ENCODE results near the gene NAPA. TPM values are rescaled to one million over a fixed set of nuclear protein-coding genes. Genes with fewer than 3 reads are reported as not detected.

The NAPA gene
- total RNA-seq, 1 experiment from 2014 or later, result 61.3 TPM

DNA sequence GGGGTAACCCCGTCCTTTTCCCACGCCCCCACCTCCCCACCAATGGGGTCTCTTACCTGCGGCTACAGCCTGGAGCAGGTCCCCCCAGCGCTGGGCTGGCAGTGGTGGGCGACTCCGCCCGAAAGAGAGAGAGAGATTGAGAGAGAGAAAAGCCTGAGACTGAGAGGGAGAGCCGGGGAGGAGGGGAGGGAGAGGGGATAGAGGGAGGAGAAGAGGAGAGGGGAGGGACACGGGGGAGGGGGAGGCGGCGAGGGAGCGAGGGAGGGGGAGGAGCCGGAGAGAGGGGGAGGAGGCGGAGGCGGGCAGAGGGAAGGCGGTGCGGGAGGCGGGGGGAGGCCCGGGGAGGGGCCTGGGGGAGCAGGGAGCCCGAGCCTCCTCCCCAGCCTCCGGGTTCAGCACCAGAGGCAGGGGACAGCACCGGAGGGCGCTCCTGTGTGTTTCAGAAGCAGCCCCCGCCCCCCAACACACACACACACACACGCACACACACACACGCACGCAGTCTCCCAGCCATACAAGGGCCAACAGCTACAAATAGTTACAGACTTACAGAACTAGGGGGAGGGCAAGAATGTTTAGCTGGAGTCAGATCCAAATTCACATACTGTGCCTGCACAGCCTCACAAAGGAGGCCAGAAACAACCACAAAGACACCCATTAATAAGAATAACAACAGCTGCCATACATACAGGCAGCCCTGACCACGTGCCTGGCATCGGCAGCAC lies 43.0 kb downstream of the NAPA start, which contains the start of gene SLC8A2:
Gene SLC8A2, minus strand, starts transcription at position 161 of the 725 bp plus-strand sequence. CDS start 5,490 bp downstream, outside the sequence.
- CTCF ChIA-PET, result interaction anchor here (0.7 to 3.2 kb wide), 6 partner anchors 12 to 241 kb away, joined by 3 to 16 read pairs (median 6); partner anchors contain the start of genes EHD2 and KPTN
- H3K9me3 Mint-ChIP-seq, result no peaks in the 10 kb centered on the region
- POLR2A ChIA-PET, result interaction anchor here (0.6 to 1.6 kb wide), 3 partner anchors 25 to 155 kb away, joined by 3 to 5 read pairs (median 4); no protein-coding TSS in a partner anchor
- H3K4me3 Mint-ChIP-seq, result peak within 1 kb of the TSS; percentile 84
- peaks cover 18% of the 10 kb centered on the region for H3K27me3 Mint-ChIP-seq (ENCODE audit: low read depth)
- H3K4me1 Mint-ChIP-seq, result peaks cover 34% of the 10 kb centered on the region
- peak within 1 kb of the TSS; percentile 16; the same call in 1 of the 2 replicates for H3K27ac Mint-ChIP-seq
- no peaks in the 10 kb centered on the region for H3K36me3 Mint-ChIP-seq
- DNase-seq (ENCODE audit: low spot score) (peak; percentile 91), ATAC-seq (peak; percentile 65)
- TF ChIP-seq NFATC4 (CRISPR knock-in tag; IDR thresholded peaks at IDR 0.05) (peak; percentile 64; the same call in 1 of the 2 replicates), OVOL2 (CRISPR knock-in tag; IDR thresholded peaks at IDR 0.05; ENCODE audit: borderline replicate concordance) (no peak), PRRX2 (CRISPR knock-in tag; IDR thresholded peaks at IDR 0.05) (0 out of 2 replicates have a peak, but pooled peaks have one; percentile 16), ZNF416 (CRISPR knock-in tag; IDR thresholded peaks at IDR 0.05) (no peak), FOXK1 (CRISPR knock-in tag; IDR thresholded peaks at IDR 0.05) (peak; percentile 79), SP1 (CRISPR knock-in tag; conservative IDR thresholded peaks at IDR 0.05) (peak; percentile 85), TP53 (CRISPR knock-in tag; IDR thresholded peaks at IDR 0.05) (0 out of 2 replicates have a peak, but pooled peaks have one; percentile 67), TEAD1 (CRISPR knock-in tag; IDR thresholded peaks at IDR 0.05) (peak; percentile 93), SMAD4 (CRISPR knock-in tag; IDR thresholded peaks at IDR 0.05) (0 out of 2 replicates have a peak, but pooled peaks have one; percentile 16), NR2C2 (CRISPR knock-in tag; IDR thresholded peaks at IDR 0.05) (no peak), TEAD4 (CRISPR knock-in tag; IDR thresholded peaks at IDR 0.05) (peak; percentile 72), ZNF219 (CRISPR knock-in tag; IDR thresholded peaks at IDR 0.05; ENCODE audit: borderline replicate concordance) (peak; percentile 43; the same call in 1 of the 2 replicates), CBFB (CRISPR knock-in tag; IDR thresholded peaks at IDR 0.05; ENCODE audit: low read depth) (peak; percentile 52; the same call in 1 of the 2 replicates), FOXP1 (CRISPR knock-in tag; IDR thresholded peaks at IDR 0.05; ENCODE audit: borderline replicate concordance) (peak; percentile 91; the same call in 1 of the 2 replicates)
- TF ChIP-seq, protein P1, sequence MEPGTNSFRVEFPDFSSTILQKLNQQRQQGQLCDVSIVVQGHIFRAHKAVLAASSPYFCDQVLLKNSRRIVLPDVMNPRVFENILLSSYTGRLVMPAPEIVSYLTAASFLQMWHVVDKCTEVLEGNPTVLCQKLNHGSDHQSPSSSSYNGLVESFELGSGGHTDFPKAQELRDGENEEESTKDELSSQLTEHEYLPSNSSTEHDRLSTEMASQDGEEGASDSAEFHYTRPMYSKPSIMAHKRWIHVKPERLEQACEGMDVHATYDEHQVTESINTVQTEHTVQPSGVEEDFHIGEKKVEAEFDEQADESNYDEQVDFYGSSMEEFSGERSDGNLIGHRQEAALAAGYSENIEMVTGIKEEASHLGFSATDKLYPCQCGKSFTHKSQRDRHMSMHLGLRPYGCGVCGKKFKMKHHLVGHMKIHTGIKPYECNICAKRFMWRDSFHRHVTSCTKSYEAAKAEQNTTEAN (CRISPR knock-in tag; IDR thresholded peaks at IDR 0.05), result peak; percentile 83; the same call in 1 of the 2 replicates
- TF ChIP-seq, protein P2, sequence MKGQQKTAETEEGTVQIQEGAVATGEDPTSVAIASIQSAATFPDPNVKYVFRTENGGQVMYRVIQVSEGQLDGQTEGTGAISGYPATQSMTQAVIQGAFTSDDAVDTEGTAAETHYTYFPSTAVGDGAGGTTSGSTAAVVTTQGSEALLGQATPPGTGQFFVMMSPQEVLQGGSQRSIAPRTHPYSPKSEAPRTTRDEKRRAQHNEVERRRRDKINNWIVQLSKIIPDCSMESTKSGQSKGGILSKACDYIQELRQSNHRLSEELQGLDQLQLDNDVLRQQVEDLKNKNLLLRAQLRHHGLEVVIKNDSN (CRISPR knock-in tag; IDR thresholded peaks at IDR 0.05), result peak; percentile 68; the same call in 1 of the 2 replicates
- TF ChIP-seq, protein P3, sequence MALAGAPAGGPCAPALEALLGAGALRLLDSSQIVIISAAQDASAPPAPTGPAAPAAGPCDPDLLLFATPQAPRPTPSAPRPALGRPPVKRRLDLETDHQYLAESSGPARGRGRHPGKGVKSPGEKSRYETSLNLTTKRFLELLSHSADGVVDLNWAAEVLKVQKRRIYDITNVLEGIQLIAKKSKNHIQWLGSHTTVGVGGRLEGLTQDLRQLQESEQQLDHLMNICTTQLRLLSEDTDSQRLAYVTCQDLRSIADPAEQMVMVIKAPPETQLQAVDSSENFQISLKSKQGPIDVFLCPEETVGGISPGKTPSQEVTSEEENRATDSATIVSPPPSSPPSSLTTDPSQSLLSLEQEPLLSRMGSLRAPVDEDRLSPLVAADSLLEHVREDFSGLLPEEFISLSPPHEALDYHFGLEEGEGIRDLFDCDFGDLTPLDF (CRISPR knock-in tag; IDR thresholded peaks at IDR 0.05), result no peak
- TF ChIP-seq, protein P4, sequence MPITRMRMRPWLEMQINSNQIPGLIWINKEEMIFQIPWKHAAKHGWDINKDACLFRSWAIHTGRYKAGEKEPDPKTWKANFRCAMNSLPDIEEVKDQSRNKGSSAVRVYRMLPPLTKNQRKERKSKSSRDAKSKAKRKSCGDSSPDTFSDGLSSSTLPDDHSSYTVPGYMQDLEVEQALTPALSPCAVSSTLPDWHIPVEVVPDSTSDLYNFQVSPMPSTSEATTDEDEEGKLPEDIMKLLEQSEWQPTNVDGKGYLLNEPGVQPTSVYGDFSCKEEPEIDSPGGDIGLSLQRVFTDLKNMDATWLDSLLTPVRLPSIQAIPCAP (CRISPR knock-in tag; IDR thresholded peaks at IDR 0.05), result 0 out of 2 replicates have a peak, but pooled peaks have one; percentile 48
- TF ChIP-seq, protein P5, sequence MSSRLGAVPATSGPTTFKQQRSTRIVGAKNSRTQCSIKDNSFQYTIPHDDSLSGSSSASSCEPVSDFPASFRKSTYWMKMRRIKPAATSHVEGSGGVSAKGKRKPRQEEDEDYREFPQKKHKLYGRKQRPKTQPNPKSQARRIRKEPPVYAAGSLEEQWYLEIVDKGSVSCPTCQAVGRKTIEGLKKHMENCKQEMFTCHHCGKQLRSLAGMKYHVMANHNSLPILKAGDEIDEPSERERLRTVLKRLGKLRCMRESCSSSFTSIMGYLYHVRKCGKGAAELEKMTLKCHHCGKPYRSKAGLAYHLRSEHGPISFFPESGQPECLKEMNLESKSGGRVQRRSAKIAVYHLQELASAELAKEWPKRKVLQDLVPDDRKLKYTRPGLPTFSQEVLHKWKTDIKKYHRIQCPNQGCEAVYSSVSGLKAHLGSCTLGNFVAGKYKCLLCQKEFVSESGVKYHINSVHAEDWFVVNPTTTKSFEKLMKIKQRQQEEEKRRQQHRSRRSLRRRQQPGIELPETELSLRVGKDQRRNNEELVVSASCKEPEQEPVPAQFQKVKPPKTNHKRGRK (CRISPR knock-in tag; IDR thresholded peaks at IDR 0.05; ENCODE audit: borderline replicate concordance), result no peak
- TF ChIP-seq, protein P6, sequence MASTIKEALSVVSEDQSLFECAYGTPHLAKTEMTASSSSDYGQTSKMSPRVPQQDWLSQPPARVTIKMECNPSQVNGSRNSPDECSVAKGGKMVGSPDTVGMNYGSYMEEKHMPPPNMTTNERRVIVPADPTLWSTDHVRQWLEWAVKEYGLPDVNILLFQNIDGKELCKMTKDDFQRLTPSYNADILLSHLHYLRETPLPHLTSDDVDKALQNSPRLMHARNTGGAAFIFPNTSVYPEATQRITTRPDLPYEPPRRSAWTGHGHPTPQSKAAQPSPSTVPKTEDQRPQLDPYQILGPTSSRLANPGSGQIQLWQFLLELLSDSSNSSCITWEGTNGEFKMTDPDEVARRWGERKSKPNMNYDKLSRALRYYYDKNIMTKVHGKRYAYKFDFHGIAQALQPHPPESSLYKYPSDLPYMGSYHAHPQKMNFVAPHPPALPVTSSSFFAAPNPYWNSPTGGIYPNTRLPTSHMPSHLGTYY (CRISPR knock-in tag; IDR thresholded peaks at IDR 0.05), result 0 out of 2 replicates have a peak, but pooled peaks have one; percentile 40
- TF ChIP-seq, protein P7, sequence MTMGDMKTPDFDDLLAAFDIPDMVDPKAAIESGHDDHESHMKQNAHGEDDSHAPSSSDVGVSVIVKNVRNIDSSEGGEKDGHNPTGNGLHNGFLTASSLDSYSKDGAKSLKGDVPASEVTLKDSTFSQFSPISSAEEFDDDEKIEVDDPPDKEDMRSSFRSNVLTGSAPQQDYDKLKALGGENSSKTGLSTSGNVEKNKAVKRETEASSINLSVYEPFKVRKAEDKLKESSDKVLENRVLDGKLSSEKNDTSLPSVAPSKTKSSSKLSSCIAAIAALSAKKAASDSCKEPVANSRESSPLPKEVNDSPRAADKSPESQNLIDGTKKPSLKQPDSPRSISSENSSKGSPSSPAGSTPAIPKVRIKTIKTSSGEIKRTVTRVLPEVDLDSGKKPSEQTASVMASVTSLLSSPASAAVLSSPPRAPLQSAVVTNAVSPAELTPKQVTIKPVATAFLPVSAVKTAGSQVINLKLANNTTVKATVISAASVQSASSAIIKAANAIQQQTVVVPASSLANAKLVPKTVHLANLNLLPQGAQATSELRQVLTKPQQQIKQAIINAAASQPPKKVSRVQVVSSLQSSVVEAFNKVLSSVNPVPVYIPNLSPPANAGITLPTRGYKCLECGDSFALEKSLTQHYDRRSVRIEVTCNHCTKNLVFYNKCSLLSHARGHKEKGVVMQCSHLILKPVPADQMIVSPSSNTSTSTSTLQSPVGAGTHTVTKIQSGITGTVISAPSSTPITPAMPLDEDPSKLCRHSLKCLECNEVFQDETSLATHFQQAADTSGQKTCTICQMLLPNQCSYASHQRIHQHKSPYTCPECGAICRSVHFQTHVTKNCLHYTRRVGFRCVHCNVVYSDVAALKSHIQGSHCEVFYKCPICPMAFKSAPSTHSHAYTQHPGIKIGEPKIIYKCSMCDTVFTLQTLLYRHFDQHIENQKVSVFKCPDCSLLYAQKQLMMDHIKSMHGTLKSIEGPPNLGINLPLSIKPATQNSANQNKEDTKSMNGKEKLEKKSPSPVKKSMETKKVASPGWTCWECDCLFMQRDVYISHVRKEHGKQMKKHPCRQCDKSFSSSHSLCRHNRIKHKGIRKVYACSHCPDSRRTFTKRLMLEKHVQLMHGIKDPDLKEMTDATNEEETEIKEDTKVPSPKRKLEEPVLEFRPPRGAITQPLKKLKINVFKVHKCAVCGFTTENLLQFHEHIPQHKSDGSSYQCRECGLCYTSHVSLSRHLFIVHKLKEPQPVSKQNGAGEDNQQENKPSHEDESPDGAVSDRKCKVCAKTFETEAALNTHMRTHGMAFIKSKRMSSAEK (CRISPR knock-in tag; IDR thresholded peaks at IDR 0.05; ENCODE audit: borderline replicate concordance), result no peak
- TF ChIP-seq, protein P8, sequence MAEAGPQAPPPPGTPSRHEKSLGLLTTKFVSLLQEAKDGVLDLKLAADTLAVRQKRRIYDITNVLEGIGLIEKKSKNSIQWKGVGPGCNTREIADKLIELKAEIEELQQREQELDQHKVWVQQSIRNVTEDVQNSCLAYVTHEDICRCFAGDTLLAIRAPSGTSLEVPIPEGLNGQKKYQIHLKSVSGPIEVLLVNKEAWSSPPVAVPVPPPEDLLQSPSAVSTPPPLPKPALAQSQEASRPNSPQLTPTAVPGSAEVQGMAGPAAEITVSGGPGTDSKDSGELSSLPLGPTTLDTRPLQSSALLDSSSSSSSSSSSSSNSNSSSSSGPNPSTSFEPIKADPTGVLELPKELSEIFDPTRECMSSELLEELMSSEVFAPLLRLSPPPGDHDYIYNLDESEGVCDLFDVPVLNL (CRISPR knock-in tag; IDR thresholded peaks at IDR 0.05; ENCODE audit: borderline replicate concordance, low read depth), result no peak
- TF ChIP-seq, protein P9, sequence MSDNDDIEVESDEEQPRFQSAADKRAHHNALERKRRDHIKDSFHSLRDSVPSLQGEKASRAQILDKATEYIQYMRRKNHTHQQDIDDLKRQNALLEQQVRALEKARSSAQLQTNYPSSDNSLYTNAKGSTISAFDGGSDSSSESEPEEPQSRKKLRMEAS (CRISPR knock-in tag; IDR thresholded peaks at IDR 0.05), result peak; percentile 62; the same call in 1 of the 2 replicates
